Measurements from ENCODE around the gene NOL3.

The NOL3 gene

DNA sequence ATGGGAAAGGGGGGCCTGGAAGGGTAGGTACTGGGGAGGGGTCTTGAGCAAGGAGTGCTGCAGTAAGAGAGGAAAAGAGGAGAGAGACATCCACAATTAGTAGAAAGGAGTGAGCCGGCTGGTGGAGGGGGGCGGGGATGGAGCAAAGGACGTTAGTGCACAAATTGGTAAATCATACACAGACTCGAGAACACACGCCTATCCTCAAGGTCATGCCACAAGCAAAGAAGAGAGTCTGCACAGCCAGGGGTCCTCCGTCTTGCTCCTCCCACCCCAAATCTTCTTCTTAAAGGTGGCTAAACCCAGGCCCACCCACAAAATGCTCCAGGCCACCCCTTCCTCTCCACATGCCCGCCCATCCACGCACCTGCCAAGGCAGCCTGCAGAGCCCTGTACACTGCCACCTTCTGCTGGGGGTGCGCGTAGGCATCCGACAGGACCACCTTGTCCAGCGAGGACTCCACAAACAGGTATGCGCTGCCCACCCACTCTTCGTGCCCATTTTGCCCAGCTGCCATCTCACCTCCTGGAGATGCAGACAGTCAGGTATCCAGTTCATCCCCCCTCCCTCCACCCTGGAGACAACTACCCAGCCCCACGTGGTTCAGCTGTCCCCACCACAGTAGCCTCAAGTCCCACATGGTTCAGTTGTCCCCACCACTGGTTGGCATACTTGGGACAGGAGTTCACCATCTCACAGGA is 14.0 kb upstream of the NOL3 start:
- TF ChIP-seq ZFX (IDR thresholded peaks at IDR 0.05), result no peak
- TF ChIP-seq, protein P1, sequence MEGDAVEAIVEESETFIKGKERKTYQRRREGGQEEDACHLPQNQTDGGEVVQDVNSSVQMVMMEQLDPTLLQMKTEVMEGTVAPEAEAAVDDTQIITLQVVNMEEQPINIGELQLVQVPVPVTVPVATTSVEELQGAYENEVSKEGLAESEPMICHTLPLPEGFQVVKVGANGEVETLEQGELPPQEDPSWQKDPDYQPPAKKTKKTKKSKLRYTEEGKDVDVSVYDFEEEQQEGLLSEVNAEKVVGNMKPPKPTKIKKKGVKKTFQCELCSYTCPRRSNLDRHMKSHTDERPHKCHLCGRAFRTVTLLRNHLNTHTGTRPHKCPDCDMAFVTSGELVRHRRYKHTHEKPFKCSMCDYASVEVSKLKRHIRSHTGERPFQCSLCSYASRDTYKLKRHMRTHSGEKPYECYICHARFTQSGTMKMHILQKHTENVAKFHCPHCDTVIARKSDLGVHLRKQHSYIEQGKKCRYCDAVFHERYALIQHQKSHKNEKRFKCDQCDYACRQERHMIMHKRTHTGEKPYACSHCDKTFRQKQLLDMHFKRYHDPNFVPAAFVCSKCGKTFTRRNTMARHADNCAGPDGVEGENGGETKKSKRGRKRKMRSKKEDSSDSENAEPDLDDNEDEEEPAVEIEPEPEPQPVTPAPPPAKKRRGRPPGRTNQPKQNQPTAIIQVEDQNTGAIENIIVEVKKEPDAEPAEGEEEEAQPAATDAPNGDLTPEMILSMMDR (conservative IDR thresholded peaks at IDR 0.05), result no peak
- H3K27ac ChIP-seq, result no peak overlapping the region

DNA sequence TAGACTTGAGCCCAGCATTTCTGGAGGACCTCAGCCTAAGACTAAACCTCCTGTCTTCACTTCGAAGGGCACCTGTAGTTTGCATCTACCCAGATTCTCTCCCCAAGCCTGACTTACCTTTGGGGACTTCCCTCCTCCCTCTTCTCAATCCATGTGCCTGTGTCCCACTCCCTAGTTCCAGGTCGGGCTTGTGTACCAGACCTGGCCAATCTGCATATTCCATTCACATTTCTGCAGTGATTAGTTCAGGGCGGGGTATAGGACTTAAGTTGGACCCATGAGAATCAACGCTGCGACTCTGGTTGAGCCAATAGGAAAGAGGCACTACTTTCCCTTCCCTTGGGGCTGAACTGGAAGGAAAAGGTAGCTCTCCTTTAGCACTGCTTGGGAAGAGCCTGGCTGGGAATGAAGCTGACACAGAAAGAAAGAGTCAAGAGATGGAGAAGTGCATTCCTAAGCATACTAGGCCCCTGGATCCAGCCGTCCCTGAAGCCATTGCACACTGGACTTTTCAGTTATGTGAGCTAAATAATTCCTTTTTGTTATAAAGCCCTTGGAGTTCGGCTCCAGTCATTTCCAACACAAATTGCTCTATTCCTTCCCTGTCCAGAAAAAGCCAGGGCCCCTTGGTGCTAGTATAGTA is 13.1 kb upstream of the NOL3 start:
- no peak overlapping the region for H3K27ac ChIP-seq
- TF ChIP-seq, protein P1 (conservative IDR thresholded peaks at IDR 0.05), result no peak
- no peak for TF ChIP-seq ZFX (IDR thresholded peaks at IDR 0.05)

DNA sequence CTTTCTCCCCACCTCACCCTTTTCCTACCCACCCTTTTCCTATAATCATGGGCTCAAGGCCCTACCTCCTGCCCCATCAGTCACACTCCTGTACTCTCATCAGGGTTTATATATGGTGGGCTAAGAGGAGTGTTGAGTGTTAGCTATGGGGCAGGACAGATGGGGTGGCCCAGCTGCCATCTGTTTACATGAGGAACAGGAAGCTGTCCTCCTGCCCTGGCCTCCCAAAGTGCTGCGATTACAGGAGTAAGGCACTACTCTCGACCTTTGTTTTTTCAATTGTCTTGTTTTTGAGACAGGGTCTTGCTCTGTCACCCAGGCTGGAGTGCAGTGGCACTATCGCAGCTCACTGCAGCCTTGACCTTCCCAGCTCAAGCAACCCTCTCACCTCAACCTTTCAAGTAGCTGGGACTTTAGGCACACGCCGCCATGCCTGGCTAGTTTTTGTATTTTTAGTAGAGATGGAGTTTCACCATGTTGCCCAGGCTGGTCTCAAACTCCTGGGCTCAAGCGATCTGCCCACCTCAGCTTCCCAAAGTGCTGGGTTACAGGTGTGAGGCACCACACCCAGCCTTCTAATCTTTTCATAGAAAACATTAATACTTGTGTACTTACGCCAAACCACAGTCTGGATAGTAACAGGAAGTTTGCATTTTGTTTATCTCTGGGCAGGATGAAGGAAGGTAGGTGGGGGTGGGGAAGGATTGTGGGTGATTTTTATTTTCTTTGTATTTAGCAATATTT is 12.3 kb upstream of the NOL3 start:
- no peak for TF ChIP-seq ZFX (IDR thresholded peaks at IDR 0.05)
- TF ChIP-seq, protein P1 (conservative IDR thresholded peaks at IDR 0.05), result no peak

DNA sequence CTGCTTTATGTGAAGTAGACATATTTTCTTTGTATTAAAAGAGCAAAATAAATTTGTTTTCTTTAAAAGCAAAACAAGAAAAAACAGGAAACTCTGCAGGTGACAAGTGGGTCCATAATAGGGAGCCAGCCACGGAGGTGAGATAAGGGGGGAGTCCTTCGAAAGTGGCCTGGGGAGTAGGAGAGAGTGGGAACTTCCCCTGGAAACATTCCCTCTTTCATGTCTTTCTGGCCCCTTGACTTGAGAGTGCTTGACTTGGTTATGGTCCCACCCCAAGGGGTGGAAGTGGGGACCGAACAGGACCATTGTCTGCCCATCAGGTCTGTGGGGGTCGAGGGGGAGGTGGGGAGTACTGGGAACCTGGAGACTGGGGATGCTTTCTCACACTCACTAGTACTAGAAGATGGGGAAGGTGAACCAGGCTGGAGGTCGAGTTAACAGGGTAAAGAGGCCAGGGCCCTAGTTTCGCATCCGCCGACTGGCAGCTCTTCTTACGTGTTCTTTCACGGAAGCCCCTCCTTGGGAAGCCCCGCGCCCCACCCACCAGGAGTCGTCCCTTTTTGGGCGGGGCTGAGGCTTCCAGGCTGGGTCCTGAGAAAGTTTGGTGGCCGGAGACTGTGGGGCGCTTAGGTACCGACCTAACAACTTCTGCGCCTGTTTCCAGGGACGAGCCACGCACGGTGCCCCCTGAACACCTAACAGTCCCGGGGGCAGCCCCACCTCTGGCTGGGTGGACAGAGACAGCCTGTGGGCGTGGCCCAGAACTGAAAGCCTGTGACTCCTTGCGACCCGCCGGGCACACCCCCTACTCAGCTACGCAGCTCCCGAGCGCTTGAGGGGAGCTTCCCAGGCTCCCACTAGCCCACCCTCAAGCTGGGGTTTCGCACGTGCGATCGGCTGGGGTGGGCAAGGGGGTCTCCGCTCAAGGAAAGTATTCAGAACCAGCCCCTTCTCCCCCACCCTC is 11.4 kb upstream of the NOL3 start:
- H3K27ac ChIP-seq, result peak overlapping the region; percentile 90
- TF ChIP-seq, protein P1 (conservative IDR thresholded peaks at IDR 0.05), result no peak
- TF ChIP-seq ZFX (IDR thresholded peaks at IDR 0.05), result no peak

More for the DNA sequence above, 12.3 kb upstream of the NOL3 start:
- peak overlapping the region; percentile 6; the same call in 1 of the 2 replicates for H3K27ac ChIP-seq

DNA sequence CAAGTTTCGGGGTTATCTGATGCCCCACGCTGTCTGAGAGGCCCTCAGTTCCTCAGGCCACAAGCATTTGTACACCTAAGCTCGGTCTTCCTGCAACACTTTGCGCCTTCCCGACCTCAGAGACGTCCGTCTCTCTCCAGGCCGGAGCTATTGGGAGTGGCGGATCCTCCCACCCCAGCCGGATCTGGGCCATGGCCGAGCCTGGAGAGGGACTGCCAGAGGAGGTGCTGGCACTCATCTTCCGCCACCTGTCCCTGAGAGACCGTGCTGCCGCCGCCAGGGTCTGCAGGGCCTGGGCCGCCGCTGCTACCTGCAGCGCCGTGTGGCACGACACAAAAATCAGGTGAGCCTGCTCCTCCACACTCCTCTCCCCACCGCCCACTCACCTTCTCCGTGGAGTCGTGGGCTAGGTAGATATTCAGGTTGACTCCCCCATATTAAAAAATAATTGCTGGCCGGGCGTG is 8.7 kb upstream of the NOL3 start:
- TF ChIP-seq ZFX (IDR thresholded peaks at IDR 0.05), result no peak
- TF ChIP-seq, protein P1 (conservative IDR thresholded peaks at IDR 0.05), result no peak
- peak overlapping the region; percentile 90 for H3K27ac ChIP-seq

DNA sequence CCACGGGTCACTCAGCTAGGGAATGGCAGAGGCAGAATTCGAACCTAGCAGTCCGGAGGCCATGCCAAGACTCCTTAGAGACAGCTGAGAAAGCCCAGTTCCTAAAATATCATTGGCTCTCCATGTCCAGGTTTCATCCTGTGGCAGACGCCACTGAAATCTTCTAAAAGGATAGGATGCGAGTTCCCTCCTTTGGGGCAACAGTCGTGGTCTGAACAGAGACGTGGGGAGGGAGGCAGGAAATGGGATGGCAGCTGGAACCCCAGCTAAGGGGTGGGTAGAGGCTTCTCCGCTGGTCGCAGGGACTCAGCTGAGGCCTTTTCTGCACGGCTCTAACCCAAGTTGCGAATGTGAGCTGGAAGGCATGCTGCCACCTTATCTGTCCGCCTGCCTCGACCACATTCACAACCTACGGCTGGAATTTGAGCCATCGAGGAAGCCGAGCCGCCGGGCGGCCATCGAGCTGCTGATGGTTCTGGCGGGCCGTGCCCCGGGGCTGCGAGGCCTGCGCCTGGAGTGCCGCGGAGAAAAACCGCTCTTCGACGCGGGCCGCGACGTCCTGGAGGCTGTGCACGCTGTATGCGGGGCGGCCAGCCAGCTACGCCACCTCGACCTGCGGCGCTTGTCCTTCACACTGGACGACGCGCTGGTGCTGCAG is 7.7 kb upstream of the NOL3 start:
- TF ChIP-seq, protein P1 (conservative IDR thresholded peaks at IDR 0.05), result no peak
- TF ChIP-seq ZFX (IDR thresholded peaks at IDR 0.05), result no peak
- H3K27ac ChIP-seq, result peak overlapping the region; percentile 90

All from C4-2B (cell line).